GM12801 (cell line): ENCODE measurements around the gene LRMDA.

Experiments used
- TF ChIP-seq, protein P1 (sequence below): IDR thresholded peaks from one replicate; pipeline ENCODE4 v1.5.1; 2011; ENCODE audit warnings: control low read depth; ENCODE audit not compliant: insufficient read length; ENCODE audit errors: extremely low read depth

The LRMDA gene

DNA sequence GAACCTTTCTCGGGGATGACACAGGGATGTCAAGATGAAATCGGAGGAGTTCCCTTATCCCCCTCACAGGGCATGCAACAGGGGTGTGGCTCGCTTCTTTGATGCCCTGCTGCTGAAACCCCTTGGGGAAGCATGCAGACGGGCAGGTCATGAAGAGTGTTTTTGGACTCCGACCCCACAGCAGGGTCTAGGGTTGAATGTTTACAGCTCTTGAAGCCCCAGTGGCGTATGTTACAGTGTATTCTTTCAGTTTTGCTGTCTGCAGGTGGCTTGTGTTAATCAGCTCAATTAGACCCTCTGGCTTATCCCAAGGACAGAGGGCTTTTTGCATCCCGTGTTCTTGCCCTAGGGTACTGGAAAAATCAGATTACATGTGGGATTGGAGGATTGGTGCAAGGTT lies 446.5 kb downstream of the LRMDA start:
- TF ChIP-seq, protein P1, sequence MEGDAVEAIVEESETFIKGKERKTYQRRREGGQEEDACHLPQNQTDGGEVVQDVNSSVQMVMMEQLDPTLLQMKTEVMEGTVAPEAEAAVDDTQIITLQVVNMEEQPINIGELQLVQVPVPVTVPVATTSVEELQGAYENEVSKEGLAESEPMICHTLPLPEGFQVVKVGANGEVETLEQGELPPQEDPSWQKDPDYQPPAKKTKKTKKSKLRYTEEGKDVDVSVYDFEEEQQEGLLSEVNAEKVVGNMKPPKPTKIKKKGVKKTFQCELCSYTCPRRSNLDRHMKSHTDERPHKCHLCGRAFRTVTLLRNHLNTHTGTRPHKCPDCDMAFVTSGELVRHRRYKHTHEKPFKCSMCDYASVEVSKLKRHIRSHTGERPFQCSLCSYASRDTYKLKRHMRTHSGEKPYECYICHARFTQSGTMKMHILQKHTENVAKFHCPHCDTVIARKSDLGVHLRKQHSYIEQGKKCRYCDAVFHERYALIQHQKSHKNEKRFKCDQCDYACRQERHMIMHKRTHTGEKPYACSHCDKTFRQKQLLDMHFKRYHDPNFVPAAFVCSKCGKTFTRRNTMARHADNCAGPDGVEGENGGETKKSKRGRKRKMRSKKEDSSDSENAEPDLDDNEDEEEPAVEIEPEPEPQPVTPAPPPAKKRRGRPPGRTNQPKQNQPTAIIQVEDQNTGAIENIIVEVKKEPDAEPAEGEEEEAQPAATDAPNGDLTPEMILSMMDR: no peak

DNA sequence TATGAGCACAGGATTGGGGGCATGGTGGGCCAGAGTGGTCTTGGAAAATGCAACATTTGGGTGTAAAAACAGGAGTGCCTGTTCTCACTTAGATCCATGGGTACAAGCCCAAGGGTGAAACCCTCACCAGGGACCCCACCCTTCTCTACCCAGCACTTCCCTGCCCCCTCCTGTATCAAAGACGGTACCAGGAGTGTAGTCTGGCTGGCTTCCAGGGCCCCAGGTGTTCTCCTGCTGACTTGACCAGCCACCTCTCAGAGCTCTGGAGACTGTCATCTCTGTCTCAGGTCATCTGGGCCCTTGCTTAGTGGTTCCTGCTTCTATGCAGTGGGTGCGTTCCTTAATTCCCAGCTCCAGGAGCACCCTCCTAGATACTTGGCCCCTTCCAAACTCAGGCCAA lies 447.2 kb downstream of the LRMDA start:
- TF ChIP-seq, protein P1: no peak

DNA sequence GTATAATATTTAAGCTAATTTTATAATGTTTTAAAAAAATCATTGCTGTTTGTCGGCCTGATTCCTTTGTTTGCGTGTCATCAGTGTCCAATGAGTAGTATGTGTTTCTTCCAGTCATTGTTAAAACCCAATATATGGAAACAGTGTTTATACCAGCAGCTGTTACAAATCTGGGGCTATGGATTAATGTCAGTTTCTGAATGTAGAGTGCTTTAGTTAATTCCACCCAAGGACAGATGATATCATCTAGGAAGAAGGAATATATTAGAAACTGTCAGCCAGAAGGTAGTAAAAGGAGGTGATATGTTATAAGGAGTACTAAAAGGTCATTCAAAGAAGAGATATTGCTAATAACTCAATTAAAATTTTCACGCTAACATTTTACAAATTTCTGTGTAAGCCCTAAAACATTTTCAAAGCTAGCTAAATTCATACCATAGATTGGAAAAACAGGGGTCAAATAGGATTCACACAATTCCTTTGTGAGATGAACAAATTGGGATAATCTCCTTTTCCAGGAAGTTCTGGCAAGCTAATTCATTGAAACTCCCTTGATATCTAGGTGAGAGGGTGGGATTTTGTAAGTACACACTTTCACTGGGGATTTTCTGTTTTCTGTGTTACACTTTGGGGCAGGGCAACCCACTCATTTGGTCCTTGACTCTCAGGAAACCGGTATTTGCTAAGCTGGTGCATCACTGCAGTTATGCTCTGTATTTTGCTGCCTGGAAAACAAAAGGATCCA lies 448.8 kb downstream of the LRMDA start:
- TF ChIP-seq, protein P1: no peak

DNA sequence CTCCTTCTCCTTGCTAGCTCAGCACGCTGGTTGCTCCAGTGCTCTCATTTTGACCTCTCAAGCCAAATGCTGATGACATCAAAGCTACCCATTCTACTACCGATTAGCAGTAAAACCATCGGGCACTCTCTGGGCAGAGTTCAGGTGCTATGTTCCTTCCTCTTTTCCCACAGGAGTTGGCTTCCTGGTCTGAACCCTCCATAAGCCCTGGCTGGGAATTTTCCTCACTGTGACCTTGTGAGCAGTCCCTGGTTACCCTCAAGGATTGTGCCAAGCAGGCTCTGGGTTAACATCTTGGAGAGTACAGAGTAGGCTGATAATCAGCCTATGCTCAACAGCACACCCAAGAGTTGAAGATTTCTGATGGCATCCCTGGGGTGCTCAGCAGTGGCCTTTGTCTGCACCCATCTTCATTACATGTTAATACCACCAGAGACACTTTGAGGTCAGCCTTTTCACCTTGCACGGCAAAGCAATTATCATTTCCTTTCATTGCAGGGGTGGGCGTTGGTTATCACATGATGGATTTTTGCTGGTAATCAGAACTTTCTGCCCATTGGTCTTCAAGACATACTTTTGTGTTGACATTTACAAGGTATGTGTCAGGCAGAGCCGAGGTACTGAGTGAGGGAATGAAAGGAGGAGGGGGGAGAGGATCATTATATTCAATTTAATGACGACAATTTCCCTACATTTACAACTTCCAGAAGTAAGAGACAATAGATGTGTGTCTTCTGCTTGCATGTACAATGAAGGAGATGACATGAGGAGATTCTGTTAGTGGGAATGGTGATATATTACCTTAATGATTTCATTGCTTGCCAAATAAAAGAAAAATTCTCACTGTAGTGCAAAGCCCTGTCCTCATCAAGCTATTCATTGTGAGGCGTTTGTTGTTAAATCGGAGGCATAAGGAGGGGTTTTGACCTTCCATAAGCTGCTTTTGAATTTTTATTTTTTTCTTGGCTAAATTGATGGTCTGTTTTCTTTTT lies 452.0 kb downstream of the LRMDA start:
- TF ChIP-seq, protein P1: no peak

DNA sequence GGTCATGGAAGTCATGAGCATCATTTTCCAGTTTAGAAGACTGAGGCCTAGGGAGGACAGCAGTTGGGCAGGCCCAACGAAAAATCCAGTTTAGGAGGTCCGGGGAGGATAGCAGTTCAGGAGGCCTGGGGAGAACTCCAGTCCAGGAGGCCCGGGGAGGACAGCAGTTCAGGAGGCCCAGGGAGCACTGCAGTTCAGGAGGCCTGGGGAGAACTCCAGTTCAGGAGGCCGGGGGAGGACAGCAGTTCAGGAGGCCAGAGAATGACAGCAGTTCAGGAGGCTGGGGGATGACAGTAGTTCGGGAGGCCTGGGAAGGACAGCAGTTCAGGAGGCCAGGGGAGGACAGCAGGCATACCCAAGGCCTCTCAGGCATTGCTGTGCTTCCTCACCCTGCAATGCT lies 453.4 kb downstream of the LRMDA start:
- TF ChIP-seq, protein P1: no peak

DNA sequence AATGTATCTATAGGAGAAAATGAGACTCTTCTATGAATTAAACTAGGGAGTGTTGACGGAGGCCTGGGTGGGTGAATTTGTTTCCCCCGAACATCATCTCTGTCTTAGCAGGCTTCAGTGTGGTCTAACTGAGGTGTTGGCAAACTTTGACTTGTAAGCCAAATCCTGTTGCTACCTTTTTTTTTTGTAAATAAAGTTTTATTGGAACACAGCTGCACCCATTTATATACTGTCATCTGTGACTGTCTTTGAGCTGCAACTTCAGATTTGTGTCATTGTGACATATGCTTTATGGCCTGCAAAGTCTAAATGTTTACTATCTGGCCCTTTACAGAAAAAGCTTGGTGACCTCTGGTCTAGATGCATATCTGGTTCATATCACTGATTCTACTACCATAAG lies 455.9 kb downstream of the LRMDA start:
- TF ChIP-seq, protein P1: no peak

DNA sequence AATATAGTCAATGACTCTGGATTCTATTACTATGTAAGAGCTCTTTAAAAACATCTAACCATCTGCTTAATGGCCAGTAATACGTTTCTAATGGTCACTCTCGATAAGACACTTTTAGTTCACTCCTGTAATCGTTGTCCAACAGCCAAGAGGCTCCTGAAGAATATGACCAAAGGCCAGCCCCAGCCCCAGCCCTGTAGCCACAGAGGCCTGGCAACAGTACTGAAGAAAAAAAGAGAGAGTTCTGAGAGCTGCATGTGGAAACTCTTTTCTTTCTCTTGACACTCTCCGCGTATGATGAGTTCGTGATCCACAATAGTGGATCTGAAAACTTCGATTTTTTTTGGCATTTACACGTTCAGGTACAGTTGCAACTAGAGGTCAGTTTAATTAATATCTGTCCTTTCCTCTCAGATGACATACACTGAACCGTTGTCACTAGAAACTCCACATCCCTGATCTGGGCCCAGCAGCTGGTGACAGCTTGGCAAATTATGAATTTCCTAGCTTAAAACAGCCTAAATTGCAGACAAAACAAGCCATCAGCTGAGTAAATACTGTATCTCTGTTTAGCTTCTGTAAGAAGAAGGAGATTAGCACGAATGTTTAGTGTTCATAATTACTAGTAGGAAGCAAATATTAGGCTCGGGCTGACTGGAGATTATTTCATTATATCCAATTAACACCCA lies 456.7 kb downstream of the LRMDA start:
- TF ChIP-seq, protein P1: no peak
